NCI-H2196 (cell line): ENCODE results near the gene UBE2R2.

Experiments
- DNase-seq: peaks from one replicate; lab custom pipeline; 2025; ENCODE audit not compliant: unreplicated experiment; lab: John Stamatoyannopoulos, UW

The UBE2R2 gene

DNA sequence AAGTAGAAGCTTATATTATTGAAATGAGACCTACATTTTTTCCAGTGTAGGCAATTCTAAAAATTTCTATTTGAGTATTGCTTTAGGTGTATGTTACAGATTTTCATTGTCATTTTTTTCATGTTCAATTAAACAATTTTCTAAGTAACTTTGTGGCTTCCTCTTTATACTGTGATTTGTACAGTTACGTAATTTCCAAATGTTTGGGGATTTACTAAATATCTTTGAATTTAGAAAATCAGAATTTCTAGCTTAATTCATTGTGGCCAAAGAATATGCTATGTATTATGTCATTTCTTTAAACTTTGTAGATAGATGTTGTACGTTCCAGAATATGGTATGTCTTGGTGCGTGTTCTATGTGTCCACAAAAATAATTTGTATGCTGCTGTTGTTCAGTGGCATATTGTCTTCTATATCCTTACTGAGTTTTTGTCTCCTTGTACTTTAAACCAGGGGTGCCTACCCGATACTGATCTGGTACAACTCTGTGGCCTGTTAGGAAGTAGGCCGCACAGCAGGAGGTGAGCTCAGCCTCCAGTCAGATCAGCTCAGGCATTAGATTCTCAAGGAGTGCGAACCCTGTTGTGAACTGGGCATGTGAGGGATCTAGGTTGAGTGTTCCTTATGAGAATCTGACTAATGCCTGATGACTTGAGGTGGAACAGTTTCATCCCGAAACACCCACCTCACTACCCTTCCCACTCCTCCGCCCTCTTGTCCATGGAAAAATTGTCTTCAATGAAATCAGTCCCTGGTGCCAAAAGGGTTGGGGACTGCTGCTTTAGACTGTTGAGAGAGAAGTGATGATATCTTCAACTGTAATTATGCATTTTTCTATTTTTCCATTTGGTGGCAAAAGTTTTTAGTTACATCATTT lies 63.5 kb downstream of the UBE2R2 start:
- DNase-seq = no peak

- no peak for DNase-seq
Measured at GRCh38 chr9:33881635-33882034, 64.7 kb downstream of the UBE2R2 start.

DNA sequence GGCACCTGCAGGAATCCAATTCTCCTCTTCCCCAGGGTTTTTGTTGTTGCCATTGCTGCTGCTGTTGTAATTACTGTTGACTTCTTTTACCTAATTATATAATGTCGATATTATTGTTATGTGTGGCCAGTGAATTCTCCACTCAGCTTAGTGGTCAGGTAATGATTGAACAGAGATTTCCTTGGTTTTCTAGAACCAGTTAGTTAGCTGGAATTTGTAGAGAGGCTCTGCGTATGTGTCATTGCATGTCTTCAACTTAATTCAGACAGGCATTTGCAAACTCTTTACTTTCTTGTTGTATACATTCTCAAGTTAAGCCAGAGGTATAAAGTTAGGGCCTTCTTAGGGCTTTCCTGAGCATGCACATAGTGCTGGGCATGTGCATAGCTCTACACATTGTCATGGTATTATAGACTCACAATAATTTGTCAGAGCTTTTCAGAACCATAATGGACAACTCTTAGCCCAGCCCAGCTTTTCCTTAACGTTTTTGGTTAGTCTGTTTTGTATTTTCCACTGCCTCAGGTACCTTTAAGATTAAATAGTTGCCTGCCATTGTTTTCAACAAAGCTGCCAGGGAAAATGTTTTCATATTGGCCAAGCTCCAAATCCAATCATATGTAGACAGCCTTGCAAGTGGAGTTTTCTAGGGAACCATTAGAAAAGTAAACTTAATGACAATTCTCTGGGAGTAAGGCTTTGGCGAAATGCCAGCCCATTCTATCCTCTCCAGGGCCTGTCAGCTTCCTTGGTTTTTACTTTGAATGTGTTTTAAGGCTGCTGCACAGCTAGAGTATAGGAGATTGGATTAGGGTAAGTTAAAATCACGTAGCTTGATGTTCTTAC lies 68.1 kb downstream of the UBE2R2 start:
- DNase-seq = peak; percentile 16

- DNase-seq = no peak
Measured at GRCh38 chr9:33885948-33886347, 69.0 kb downstream of the UBE2R2 start.

DNA sequence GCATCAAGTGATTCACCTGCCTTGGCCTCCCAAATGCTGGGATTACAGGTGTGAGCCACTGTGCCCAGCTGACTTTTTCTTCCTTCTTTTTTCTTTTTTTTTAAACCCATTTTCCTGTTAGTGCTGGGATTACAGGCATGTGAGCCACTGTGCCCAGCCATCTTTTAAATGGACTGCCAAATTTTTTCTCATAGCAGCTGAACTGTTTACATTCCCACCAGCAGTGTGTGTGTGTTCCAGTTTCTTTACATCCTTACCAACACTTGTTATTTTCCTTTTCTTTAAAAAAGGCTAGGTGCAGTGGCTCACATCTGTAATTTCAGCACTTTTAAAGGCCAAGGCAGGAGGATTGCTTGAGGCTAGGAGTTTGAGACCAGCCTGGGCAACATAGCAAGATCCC lies 76.9 kb downstream of the UBE2R2 start:
- no peak for DNase-seq

GRCh38 chr9:33894316-33894715 lies 77.4 kb downstream of the UBE2R2 start:
- no peak for DNase-seq

DNA sequence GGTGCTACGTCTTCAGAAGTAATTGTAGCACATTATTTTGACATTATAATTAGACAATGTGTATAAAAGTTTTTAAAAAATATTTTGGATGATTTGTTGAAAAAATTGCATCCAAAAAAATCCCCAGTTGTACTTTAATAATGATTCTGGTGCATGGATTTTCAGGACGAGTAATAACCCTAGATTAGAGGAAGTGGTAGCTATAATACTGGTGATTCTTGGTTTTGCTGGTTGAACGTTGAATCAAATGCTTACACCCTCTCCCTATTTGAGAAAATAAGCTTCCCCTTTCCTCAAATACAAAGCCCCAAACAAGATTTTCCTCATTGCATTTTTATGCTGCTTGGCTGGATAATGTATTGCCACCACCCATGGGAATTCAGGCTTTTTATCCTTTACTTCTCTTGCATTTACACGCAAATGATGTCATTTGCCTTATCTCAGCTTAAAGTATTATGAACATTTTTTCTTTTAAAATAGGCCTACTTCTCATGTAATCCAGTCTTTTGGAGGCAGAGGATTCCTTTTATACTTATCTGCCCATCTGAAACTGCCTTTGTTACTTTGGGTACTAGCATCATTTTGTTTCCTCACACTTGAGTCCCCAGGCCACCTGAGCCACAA lies 86.3 kb downstream of the UBE2R2 start:
- no peak for DNase-seq

DNA sequence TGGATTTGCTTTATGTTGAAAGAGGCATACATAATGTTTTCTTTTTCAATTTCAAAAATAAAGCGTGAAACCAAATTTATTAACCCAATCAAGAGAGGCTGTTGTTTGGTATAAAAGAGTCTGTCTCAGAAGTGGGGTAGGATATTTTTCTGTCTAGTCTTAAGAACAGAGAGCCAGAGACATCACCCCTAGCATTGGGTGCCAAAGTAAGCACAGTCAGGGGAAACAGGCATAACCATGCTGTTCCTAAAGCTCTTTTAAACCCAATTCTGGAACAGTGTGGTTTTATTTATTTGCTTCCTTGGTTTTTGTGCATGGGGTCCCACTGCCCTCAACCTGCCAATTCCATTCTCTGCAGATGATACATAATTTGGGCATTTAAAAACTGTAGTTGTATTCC lies 88.2 kb downstream of the UBE2R2 start:
- no peak for DNase-seq

DNA sequence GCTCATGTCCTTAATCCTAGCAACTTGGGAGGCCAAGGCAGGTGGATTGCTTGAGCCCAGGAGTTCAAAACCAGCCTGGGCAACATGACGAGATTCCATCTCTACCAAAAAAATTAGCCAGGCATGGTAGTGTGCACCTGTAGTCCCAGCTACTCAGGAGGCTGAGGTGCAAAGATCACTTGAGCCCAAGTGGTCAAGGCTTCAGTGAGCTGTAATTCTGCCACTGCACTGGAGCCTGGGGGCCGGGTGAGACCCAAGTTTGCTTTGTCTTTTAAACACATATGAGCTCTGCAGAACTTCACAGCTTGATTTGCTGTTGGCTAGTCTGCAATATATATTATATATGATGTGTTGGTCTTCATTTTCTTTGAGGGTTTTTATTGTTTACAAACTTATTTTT lies 89.8 kb downstream of the UBE2R2 start:
- DNase-seq = no peak

DNA sequence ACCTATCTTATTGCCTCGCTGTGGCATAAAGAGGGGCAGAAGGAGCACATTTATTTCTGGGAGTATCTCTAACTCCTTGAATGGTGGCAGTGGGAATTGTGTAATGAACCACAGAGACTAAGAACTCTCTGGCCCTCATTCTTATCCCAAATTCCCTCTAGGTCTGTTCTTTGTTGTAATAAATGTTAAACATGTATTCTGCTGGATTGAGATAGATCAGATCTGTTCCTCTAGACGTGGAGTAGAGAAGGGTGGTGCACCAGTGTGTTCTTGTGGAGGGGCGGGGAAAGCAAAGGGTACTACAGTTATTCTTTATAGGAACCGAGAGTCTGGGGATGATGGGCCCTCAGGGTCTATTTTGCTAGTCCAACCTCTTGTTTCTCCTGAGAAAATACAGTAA lies 90.4 kb downstream of the UBE2R2 start:
- no peak for DNase-seq

DNA sequence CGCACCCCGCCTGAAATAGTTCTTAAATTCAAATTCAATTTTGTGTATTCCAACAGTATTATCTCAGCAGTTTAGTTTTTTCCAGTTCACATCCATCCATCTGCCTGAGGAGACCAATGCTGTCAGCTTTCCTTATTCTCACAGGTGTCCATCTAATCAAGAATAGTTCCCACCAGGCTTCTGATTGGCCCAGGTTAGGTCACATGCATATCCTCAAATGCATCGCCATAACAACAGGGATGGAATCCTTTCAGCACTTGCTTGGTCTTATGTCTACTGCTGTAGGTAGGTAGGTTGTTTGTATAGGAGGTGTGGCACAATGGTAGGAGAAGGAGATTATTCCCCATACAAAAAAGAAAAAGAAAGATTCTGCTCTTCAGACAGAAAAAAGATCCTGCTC lies 91.2 kb downstream of the UBE2R2 start:
- DNase-seq = no peak

DNA sequence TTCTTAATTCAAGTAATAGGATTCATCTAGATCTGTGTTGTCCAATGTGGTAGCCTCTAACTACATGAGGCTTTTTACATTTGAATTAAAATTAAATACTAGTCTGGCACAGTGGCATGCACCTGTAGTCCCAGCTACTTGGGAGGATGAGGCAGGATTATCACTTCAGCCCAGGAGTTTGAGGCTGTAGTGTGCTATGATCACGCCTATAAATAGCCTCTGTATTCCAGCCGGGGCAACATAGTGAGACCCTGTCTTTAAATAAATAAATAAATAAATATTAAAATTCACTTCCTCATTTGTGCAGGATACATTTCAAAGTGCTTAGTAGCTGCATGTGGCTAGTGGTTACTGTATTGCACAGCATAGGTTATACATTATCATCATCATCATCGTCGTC lies 91.8 kb downstream of the UBE2R2 start:
- no peak for DNase-seq

- DNase-seq = no peak
Measured at GRCh38 chr9:33913541-33913940, 96.6 kb downstream of the UBE2R2 start.

GRCh38 chr9:33914887-33915628 lies 98.1 kb downstream of the UBE2R2 start:
- DNase-seq = no peak

- DNase-seq = no peak
Measured at GRCh38 chr9:33917036-33917435, 100.1 kb downstream of the UBE2R2 start.

GRCh38 chr9:33919276-33919897 lies 102.4 kb downstream of the UBE2R2 start:
- DNase-seq = no peak

DNA sequence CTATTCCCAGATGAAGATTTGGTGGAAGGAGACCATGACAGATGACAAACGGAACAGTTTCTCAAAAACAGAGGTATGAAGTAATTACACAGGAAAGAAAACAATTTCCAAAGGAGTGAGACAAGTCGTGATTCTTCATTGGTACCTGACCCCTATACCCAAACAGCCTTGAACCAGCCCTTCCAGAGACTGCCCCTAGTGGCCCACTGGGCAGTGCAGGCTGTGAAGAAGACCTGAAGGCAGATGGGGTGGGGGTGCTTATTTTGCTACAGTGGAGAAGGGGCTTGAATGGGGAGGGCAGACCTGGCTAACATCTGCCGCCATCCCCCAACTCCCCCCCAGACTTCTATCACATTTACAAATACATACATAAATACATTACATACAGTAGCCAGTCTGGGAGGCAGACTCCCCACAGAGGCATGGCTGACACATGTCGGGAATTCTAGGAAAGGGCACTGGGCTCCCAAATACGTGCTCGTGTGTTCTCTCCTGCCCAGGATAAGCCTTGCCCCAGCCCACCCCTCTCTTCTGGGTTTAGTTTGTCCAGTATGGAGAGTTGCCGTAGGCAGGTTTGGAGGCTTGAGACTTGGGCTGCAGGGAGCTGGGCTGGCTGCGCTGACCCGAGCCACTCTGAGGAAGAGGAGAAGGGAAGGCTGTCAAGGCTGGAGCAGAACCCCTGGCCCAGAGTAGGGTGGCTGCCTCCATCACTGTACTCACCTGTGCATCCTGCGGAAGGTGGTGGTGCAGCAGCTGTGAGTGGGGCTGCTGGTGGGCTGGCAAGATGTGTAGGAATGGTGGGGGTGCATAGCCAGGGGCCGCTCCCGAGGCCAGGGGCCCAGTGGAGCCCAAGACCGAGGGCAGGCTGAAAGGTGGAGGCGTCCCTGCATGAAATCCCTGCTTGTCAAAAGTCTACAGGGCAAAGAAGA lies 105.3 kb downstream of the UBE2R2 start:
- DNase-seq = no peak

DNA sequence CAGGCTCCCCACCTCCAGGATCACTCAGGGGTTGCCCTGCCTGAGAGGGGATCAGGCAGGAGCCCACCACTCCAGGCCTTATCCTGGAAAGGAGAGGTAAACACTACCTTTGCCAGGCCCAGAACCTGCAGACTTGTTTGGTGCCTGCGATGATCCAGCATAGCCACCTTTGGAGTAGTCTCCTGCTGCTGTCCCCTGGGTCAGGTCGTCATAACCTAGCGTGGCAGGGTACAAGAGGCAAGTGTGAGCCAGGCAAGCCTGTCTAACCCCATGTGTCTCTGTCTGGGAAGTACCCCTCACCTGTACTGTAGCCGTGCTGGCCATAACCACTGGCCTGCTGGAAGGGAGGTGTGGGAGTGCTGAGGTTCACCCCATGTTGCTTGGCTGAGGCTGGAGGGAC lies 106.1 kb downstream of the UBE2R2 start:
- no peak for DNase-seq

DNA sequence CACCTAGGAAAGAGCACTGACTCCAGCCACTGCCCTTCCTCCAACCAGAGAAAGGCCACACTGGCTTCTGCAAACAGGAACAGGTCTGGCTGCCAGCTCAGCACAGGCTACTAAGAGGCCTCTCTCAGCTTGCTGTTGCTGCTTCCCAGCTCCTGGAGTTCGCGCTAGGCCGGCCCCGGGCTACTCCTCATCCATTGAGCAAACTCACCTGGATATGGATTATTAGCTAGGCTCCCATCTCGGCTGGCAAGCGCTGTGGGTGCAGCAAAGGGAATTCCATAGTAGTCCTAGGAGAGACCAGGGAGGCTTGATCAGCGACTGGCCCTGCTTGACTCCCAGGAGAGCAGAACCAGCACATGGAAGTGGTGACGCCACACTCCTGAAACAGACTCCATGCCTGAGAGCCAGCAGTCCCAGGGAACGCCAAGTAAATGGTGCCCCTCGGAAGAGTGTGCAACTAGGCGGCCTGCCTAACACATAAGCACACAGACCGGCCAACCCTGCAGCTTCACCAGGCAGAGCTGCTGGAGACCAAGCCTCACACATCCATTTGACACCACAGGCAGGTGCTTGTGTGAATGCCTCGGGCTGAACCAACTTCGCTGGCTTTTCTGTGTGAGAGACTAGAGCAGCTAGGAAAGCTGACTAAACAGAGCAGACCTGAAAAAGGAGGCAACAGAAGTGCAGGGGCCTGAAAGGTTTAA lies 107.2 kb downstream of the UBE2R2 start:
- no peak for DNase-seq
